ENCODE measurements around the gene PRUNE2.

The PRUNE2 gene

GRCh38 chr9:76902395-76902794 is 3.5 kb downstream of the PRUNE2 start:
- DNase-seq (ENCODE audit: low read depth in 2 of 2), result no peak

DNA sequence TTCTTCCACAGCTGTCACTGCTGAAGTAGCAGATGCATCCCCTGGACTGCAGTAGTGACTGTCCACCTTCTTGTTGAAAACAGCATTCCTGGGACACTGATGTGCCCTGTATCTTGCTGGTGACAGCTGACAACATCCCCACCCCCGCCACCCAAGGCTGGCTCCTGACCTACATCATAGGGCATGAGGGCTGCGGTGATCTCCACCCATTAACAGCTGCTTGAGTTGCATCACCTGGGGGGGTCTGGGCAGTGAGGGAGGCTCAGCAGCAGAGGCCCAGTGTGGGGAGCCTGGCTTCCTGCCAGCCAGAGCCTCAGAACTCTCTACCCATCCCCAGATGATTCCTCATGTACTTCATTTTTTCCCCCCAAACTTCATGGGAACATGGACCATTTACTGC is 4.1 kb downstream of the PRUNE2 start:
- DNase-seq (ENCODE audit: low read depth in 2 of 2), result no peak

GRCh38 chr9:76900884-76901440 is 5.0 kb downstream of the PRUNE2 start:
- DNase-seq (ENCODE audit: low read depth in 2 of 2), result no peak

DNA sequence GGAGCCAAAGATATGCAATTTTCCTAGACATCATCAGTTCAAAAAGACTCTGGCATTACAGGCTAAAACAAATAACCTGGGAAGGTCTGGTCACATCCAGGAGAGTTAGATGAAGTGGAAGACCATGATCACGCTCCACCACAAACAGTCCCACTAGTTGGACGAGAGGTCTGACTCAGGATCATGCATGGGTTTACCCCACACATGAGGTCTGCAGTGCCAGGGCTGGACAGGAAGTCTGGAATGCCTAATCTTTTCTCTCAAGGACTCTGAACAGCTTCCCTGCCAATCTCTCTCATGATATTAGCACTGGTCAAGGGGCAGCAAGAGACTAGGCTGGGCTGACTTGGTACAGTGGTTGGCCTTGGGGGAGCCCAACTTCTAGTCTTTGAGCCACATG is 7.1 kb downstream of the PRUNE2 start:
- no peak for DNase-seq (ENCODE audit: low read depth in 2 of 2)

- no peak for DNase-seq (ENCODE audit: low read depth in 2 of 2)
Measured at GRCh38 chr9:76897804-76898525, 7.9 kb downstream of the PRUNE2 start.

DNA sequence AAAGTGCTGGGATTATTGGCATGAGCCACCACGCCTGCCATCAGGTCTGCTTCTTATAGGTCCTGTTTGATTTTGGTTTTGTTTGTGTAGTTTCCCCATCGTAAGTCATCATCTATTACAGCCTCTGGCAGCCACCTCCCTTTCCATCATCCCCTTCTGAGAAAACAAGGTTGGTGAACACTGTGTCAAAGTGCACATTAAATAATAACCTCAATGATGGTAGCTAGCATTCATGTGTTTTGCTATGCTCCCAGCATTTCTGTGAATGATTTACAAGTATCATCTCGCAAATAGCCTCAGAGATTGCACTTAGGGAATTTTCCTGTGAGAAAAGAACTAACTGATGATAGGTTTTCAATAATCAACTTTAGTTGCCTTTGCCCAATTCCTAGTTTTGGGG is 9.9 kb downstream of the PRUNE2 start:
- no peak for DNase-seq (ENCODE audit: low read depth in 2 of 2)

GRCh38 chr9:76895186-76895585 is 10.7 kb downstream of the PRUNE2 start:
- no peak for DNase-seq (ENCODE audit: low read depth in 2 of 2)

DNA sequence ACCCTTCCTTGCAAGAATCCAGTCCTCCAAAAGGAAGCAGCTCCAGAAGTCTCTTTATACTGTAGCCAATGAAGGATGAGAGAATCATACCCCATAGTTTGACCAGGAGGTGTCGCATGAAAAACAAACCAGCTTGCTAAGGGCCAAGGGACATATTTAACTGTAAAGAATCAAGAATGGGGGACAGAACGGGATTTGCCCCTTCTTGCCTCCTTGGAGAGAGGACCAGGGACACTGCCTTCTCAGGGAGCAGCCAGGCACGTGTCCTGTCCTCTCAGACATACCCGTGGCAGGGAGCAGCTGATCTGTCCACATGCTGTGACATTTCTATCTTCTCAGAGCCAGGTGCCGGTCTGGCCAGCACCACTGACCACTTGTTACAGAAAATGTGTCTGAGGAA is 11.7 kb downstream of the PRUNE2 start:
- no peak for DNase-seq (ENCODE audit: low read depth in 2 of 2)

- DNase-seq (ENCODE audit: low read depth in 2 of 2), result no peak
Measured at GRCh38 chr9:76893395-76893932, 12.4 kb downstream of the PRUNE2 start.

DNA sequence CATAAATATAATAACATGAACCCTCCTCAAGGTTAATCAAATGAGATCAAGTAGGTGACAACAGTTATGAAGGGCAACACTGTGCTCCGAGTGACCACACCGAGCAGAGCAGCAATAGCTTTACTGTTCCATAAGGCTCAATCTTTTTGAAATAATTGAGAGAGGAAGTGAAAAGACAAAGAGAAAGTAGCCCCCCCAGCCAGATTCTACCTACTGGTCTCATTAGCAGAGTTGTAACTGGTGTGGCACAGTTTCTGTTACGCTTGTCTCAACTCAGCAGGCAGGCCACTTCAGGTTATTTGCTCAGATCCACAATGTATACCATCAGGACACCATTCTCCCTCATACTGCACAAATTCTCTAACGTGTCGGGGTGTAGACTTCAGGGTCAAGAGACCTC is 14.0 kb downstream of the PRUNE2 start:
- DNase-seq (ENCODE audit: low read depth in 2 of 2), result no peak

- DNase-seq (ENCODE audit: low read depth in 2 of 2), result no peak
Measured at GRCh38 chr9:76891279-76891678, 14.6 kb downstream of the PRUNE2 start.

DNA sequence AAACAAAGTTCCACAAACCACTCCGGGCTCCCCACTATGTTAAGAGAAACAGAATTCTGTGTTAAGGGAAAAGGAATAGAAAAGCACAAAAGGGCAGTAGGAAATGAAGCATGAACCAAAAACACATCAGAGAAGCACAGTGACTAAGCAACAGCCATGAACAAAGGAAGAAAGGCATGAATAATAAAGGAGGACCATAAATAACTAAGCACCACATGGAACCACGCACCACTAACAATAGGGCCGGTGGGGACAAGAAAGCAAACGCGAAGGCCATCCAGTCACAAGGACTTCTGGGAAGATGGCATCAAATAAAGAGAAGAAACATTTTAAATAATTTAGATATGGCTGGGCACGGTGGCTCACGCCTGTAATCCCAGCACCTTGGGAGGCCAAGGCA is 18.0 kb downstream of the PRUNE2 start:
- DNase-seq (ENCODE audit: low read depth in 2 of 2), result no peak

- DNase-seq (ENCODE audit: low read depth in 2 of 2), result no peak
Measured at GRCh38 chr9:76887003-76887821, 18.7 kb downstream of the PRUNE2 start.

DNA sequence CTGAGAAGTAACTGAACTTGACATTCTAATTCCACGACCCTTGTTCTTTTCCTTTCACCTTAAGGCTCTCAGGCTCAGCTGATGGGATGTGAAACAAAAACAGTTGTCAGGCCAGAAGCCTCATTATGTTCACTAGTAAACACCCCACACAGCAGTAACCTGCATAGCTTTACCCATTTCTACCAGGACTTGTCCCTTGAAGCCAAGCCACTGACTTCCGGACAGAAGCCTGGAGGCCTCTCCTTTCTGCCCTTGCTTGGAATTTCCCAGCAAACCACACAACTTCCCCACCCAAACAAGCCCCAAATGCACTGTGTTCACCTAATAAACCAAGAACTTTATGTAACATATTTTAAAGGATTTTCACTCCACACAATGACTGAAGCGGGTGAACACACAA is 19.6 kb downstream of the PRUNE2 start:
- DNase-seq (ENCODE audit: low read depth in 2 of 2), result no peak

DNA sequence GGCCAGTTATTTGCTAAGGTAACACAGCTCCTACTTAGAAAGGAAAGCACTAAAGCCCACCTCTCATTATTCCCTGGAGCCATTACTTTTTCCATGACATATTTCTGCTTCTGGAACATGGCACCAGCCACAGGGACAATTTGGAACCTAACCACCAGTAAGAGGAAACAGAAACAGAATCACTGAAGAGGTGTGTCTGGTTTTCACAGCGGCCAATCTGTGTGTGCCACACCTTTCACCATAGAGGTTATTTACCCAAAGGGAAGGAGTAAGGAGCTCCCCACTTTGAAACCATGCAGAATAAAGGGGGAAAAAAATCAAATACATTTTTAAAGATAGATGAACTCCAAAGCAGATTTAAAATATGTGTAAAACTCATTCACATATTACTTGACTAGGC is 21.1 kb downstream of the PRUNE2 start:
- DNase-seq (ENCODE audit: low read depth in 2 of 2), result no peak

GRCh38 chr9:76883341-76883855 is 22.5 kb downstream of the PRUNE2 start:
- DNase-seq (ENCODE audit: low read depth in 2 of 2), result no peak

DNA sequence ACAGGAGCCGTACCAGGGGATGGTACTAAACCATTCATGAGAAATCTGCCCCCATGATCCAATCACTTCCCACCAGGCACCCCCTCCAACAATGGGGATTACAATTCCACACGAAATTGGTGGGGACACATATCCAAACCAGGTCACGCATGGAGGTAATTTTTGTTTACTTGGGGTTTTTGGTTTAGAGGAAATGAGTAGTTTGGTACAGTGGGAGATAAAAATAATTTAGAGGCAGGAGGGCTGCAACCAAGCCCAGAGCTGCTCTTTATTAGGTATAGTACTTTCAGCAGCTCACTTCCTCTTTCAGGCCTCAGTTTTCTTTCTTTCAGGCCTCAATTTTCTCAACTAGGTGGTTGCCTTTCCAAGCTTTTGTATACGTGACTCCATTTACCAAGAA is 23.2 kb downstream of the PRUNE2 start:
- no peak for DNase-seq (ENCODE audit: low read depth in 2 of 2)

GRCh38 chr9:76880210-76880609 is 25.7 kb downstream of the PRUNE2 start:
- no peak for DNase-seq (ENCODE audit: low read depth in 2 of 2)

DNA sequence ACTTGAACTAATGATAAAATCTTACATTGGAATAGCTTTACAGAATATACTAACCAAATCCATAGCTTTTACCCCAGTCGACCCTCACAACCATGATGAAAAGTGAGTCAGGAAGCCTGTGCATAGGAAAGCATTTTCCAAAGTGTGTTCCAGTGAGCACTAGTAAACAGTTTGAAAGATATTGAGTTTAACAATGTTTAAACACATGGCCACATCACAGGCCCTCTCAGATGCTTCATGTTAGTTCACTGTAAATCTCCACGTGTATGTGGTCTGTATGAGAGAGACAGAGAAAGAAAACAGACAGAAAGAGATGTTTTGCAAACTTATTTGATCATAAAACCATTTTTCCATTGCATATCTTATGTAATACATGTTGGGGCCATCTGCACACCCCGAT is 27.0 kb downstream of the PRUNE2 start:
- DNase-seq (ENCODE audit: low read depth in 2 of 2), result no peak

- no peak for DNase-seq (ENCODE audit: low read depth in 2 of 2)
Measured at GRCh38 chr9:76877961-76878360, 28.0 kb downstream of the PRUNE2 start.

DNA sequence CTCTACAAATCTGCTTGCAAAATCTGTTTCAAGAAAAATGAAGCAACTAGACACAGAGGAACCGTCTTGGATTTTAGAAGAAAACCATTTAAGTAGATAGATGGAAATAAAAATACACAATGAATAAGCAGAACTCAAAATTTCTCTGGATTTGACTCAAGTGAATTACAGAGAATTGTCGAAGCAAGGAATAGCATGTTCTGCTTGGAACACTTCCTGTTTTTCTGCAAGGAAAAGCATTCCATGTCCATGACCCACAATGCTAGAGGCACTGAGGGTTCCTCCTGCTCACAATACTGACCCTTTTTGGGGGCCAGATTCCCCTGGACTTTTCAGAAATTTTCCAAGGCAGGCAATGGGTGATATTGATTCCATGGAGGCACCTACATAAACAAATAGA is 29.8 kb downstream of the PRUNE2 start:
- no peak for DNase-seq (ENCODE audit: low read depth in 2 of 2)

GRCh38 chr9:76873821-76874220 is 32.1 kb downstream of the PRUNE2 start:
- no peak for DNase-seq (ENCODE audit: low read depth in 2 of 2)

All from stimulated activated CD8-positive, alpha-beta memory T cell treated with anti-CD3 and anti-CD28 coated beads, Interleukin-7, amount 100 ng/mL, for 1 hour (primary cell).